Coronary artery (tissue), 2 donors: ENCODE results near the gene EPAS1.

Experiments used
- DNase-seq: peaks from one replicate; pipeline ENCODE4 v3.0.0-alpha.2; 2017; ENCODE audit warnings: low spot score
- H3K27ac ChIP-seq, 2 donors: fragments of 200-600 bp; sonication (generic); one replicate each; pipeline ENCODE4 v1.5.1; 2016 to 2019
- H3K4me3 ChIP-seq: fragments of 200-600 bp; sonication (generic); 2 replicates; pipeline ENCODE4 v1.5.1; 2016; ENCODE audit warnings: mild to moderate bottlenecking, moderate library complexity
- TF ChIP-seq, protein P1 (sequence below): fragments of 200-600 bp; sonication (generic); IDR thresholded peaks from one replicate; pipeline ENCODE4 v1.5.1; 2019; ENCODE audit warnings: antibody characterized with exemption

Gene EPAS1

DNA sequence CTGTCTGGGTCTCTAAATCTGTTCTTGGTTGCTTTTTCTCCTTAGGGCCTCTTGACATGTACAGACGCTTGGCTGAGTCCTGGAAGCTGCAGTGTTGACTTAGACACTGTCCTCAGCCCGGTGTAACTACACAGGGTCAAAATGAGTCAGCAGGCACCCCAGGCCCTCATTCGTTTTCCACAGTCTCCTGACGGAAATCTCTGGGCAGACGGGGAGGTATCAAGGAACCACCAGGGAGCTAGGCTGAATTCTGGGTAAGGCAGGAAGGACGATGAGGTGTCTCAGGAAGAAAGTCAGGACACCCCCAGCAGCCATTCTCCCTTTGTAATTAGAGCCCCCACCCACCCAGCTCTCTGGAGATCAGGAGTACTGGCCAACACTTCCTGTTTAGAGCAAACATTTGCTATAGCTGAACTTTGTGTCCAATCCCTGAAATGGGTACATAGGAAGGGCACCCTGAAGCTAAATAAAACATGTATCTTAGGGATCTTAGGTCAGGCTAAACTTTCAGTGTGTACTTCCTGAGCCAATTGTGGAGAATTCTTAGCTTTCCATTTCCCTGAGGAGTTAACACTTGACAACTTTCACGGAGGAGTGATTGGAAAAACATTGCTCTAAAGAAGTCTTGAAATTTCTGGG lies 23.9 kb upstream of the EPAS1 start:
- no peak for DNase-seq
- H3K27ac ChIP-seq = peak overlapping the region in 1 of 2 donors; percentile 30
- no peak overlapping the region for H3K4me3 ChIP-seq
- TF ChIP-seq, protein P1, sequence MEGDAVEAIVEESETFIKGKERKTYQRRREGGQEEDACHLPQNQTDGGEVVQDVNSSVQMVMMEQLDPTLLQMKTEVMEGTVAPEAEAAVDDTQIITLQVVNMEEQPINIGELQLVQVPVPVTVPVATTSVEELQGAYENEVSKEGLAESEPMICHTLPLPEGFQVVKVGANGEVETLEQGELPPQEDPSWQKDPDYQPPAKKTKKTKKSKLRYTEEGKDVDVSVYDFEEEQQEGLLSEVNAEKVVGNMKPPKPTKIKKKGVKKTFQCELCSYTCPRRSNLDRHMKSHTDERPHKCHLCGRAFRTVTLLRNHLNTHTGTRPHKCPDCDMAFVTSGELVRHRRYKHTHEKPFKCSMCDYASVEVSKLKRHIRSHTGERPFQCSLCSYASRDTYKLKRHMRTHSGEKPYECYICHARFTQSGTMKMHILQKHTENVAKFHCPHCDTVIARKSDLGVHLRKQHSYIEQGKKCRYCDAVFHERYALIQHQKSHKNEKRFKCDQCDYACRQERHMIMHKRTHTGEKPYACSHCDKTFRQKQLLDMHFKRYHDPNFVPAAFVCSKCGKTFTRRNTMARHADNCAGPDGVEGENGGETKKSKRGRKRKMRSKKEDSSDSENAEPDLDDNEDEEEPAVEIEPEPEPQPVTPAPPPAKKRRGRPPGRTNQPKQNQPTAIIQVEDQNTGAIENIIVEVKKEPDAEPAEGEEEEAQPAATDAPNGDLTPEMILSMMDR = no peak

GRCh38 chr2:46273919-46274318 lies 23.3 kb upstream of the EPAS1 start:
- TF ChIP-seq, protein P1 = no peak
- Histone ChIP-seq H3K27ac (peak overlapping the region in 1 of 2 donors; percentile 30), H3K4me3 (no peak overlapping the region)
- DNase-seq = no peak

DNA sequence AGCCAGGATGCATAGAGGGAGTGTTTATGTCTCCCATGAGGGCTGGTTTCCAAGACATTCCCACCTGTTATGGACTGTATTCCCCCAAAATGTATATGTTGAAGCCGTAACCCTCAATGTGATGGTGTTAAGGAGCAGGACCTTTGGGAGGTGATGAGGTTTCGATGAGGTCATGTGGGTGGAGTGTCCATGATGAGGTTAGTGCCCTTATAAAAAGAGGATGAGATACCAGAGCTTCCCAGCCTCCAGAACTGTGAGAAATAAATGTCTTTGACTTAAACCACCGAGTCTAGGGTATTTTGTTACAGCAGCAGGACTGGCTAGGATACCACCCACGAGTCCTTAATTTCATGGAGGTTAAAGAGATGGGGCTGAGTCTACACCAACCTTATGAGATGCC lies 22.6 kb upstream of the EPAS1 start:
- DNase-seq = no peak
- Histone ChIP-seq H3K27ac (peak overlapping the region in 1 of 2 donors; percentile 30), H3K4me3 (no peak overlapping the region)
- TF ChIP-seq, protein P1 = no peak

- peak overlapping the region; percentile 41 for H3K4me3 ChIP-seq
- DNase-seq = no peak
- TF ChIP-seq, protein P1 = no peak
- peak overlapping the region in 1 of 2 donors; percentile 56 for H3K27ac ChIP-seq
Observed at GRCh38 chr2:46275995-46276394, 21.2 kb upstream of the EPAS1 start.

DNA sequence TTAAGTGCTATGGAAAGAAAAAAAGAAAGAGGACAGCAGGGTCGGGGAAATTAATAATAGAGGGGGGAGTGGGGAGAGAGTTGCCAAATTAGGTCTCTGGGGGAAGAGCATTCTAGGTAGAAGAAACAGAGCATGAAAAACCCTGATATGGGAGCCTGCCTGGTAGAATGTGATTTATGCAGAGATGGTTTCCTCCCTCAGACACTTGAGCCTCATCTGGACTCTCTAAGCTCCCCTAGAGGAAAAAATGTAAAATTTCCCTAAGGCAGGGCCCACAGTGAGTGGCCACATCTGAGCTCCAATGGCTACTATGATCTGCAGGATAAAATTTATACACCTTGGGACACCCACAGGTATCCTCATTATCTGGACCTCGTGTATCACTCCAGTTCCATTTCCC lies 20.6 kb upstream of the EPAS1 start:
- TF ChIP-seq, protein P1 = no peak
- H3K27ac ChIP-seq = no peak overlapping the region

DNA sequence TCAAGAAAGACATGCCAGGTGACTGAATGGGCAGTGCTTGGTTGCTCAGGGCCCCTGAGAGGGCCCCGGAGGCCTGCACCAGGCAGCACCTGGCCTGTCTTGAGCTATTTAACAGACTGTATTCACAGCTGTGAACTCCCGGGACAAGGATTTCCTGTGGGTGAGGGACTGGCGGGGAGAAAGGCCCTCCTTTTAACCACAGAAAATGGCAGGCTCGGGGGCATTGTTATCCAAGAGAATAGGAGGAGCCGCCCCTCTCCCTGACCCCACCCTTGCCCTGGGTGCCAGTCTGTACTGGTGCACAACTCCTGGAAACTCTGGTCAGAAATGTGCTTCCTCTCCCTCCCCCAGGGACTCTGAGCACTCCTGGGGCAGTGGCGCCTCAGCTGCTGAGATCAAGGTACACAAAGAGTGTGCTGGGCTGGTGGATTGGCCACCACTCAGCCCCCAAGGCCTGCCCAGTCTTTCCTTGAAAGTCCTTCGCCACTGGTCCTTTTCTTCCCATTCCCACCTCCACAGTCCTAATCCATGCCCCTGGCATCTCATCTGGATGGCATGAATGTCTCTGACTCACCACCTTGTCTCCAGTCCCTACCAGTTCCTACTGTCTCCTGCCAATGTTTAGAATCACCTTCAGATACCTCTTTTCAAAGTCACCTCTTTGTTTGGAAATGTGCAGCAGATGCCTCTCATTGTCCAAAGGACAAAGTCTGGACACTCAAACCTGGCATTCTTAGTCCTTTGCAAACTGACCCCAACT lies 19.6 kb upstream of the EPAS1 start:
- TF ChIP-seq, protein P1 = no peak
- DNase-seq = no peak
- H3K4me3 ChIP-seq = no peak overlapping the region
- H3K27ac ChIP-seq = no peak overlapping the region

More for the DNA sequence above, 20.6 kb upstream of the EPAS1 start:
- no peak for DNase-seq
- H3K4me3 ChIP-seq = no peak overlapping the region

GRCh38 chr2:46278952-46279351 lies 18.3 kb upstream of the EPAS1 start:
- TF ChIP-seq, protein P1 = no peak
- no peak for DNase-seq
- H3K27ac ChIP-seq = no peak overlapping the region
- no peak overlapping the region for H3K4me3 ChIP-seq
